ENCODE data around the gene GAB2. TPM values are rescaled to one million over a fixed set of nuclear protein-coding genes. Genes with fewer than 3 reads are reported as not detected.

Gene GAB2
- total and polyA plus RNA-seq, 2 donors (not counting 1 experiment from before 2014, with no cell fraction given): 5.8 to 85.9 TPM

DNA sequence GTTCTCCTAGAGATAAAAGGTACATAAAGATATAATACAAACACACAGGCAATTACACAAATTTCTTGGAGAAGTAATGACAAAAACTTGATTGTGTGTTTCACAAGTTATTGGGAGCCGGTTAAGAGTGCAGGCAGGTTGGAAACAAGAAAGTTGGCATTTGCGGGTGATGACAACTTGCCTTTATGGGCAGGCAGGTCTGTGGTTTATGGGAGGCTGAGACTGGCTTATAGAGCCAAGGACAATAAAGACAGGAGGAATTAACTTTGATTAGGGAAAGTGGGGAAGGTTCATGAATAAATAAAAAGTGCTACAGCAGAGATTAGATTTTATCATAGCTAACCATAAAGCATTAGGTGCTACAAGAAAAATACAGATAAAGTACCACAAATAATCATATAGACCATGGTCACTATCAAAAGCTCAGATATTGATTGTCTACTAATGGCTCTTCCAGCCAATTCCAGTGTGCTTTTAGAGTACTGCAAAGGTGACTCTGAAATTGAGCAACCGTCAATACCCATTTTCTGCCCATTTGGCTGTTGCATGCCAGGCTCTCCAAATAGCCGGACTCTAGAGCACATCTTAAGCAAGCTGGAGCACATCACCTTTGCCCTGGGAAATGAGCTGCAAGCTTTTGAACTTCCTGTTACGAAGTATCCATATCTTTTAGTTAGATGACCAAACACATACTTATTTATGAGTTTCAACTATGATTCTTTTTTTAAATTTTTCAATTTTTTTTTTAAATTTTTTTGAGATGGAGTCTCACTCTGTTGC, 33.9 kb upstream of the GAB2 start:
- H3K79me2 ChIP-seq (ENCODE audit: control insufficient read depth, insufficient read depth, low read length): no peaks in the 10 kb centered on the region
- Mint-ChIP-seq H3K4me1 (peaks cover 37% of the 10 kb centered on the region), H3K27me3 (no peaks in the 10 kb centered on the region), H3K4me3 (no peak overlapping the region), H3K27ac (peak overlapping the region; percentile 46), H3K9me3 (ENCODE audit: insufficient read depth) (no peaks in the 10 kb centered on the region)
- no peak overlapping the region for H2AFZ ChIP-seq (ENCODE audit: insufficient read depth, low read depth, low read length, poor library complexity, severe bottlenecking)
- POLR2A ChIA-PET: no interaction called here
- no peak for ATAC-seq (ENCODE audit: low read depth)
- no peak overlapping the region for H3K9ac ChIP-seq (ENCODE audit: low read length)
- TF ChIP-seq, protein P1, sequence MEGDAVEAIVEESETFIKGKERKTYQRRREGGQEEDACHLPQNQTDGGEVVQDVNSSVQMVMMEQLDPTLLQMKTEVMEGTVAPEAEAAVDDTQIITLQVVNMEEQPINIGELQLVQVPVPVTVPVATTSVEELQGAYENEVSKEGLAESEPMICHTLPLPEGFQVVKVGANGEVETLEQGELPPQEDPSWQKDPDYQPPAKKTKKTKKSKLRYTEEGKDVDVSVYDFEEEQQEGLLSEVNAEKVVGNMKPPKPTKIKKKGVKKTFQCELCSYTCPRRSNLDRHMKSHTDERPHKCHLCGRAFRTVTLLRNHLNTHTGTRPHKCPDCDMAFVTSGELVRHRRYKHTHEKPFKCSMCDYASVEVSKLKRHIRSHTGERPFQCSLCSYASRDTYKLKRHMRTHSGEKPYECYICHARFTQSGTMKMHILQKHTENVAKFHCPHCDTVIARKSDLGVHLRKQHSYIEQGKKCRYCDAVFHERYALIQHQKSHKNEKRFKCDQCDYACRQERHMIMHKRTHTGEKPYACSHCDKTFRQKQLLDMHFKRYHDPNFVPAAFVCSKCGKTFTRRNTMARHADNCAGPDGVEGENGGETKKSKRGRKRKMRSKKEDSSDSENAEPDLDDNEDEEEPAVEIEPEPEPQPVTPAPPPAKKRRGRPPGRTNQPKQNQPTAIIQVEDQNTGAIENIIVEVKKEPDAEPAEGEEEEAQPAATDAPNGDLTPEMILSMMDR (IDR thresholded peaks at IDR 0.05): no peak
- TF ChIP-seq EZH2 (IDR thresholded peaks at IDR 0.05; ENCODE audit: borderline replicate concordance, insufficient read depth, low read depth, low read length, poor library complexity, severe bottlenecking): no peak
- CTCF ChIA-PET: interaction anchor here (0.9 to 1.3 kb wide), 3 partner anchors 16 to 85 kb away, joined by 3 to 5 read pairs (median 3); no protein-coding TSS in a partner anchor
- WGBS (ENCODE audit: insufficient coverage): 94% methylated on average over 4 of the region's 5 CpGs
- intact Hi-C loops (cut with micrococcal nuclease): no loop called here
- no peaks in the 10 kb centered on the region for H4K20me1 ChIP-seq (ENCODE audit: control insufficient read depth, insufficient read depth, low read length, poor library complexity, severe bottlenecking)
- no peak for DNase-seq
- no peak overlapping the region for H3K27ac ChIP-seq (ENCODE audit: low read length in 2 of 2)
- H3K36me3 ChIP-seq (replicated peaks in 1 of 2; ENCODE audit: control extremely low read depth in 1 of 2, control insufficient read depth in 1 of 2, extremely low read depth in 1 of 2, insufficient read depth in 2 of 2, low read length in 1 of 2): no peaks in the 10 kb centered on the region
- peaks cover 22 to 28% of the 10 kb centered on the region in 2 donors for H3K4me1 ChIP-seq (ENCODE audit: control insufficient read depth in 2 of 2, insufficient read depth in 2 of 2, low read length in 2 of 2)
- no peak overlapping the region for H3K4me3 ChIP-seq (ENCODE audit: control extremely low read depth in 1 of 5, extremely low read depth in 1 of 5, insufficient read depth in 1 of 5, low read depth in 2 of 5, low read length in 4 of 5)
- no peaks in the 10 kb centered on the region for H3K9me3 ChIP-seq (ENCODE audit: control extremely low read depth in 1 of 3, control insufficient read depth in 2 of 3, insufficient read depth in 1 of 3, low read length in 2 of 3)
- peak overlapping the region; percentile 47 for H3K4me2 ChIP-seq (replicated peaks; ENCODE audit: low read depth, low read length, poor library complexity, severe bottlenecking)
- H3K27me3 ChIP-seq (replicated peaks in 1 of 4; ENCODE audit: control extremely low read depth in 1 of 4, control insufficient read depth in 3 of 4, insufficient read depth in 4 of 4, low read length in 3 of 4): no peaks in the 10 kb centered on the region

DNA sequence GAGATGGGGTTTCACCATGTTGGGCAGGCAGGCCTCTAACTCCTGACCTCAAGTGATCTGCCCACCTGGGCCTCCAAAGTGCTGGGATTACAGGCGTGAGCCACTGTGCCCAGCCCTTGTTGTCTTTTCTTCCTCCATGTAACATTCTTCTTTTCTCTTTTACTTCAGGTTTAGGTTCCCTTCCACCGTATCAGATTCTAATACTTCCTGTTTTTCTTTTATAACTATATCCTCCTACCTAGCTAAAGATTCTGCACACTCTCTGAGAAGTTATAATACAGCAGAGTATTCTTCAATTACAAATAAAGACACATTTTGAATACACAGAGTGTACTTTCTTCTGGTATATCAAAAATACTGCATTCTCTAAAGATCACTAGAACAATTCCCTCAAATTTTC, 33.2 kb upstream of the GAB2 start:
- no peak overlapping the region for H3K4me3 ChIP-seq (ENCODE audit: control extremely low read depth in 1 of 5, extremely low read depth in 1 of 5, insufficient read depth in 1 of 5, low read depth in 2 of 5, low read length in 4 of 5)

More for the DNA sequence above, 33.2 kb upstream of the GAB2 start:
- CTCF ChIA-PET: interaction anchor here (0.9 to 1.3 kb wide), 2 partner anchors 15 to 86 kb away, joined by 3 to 5 read pairs; no protein-coding TSS in a partner anchor
- H3K27ac ChIP-seq (ENCODE audit: low read length in 2 of 2): peak overlapping the region in 1 of 2 donors; percentile 61
- ATAC-seq (ENCODE audit: low read depth): peak; percentile 31
- no peaks in the 10 kb centered on the region for H3K27me3 Mint-ChIP-seq
- POLR2A ChIA-PET: no interaction called here
- H3K27ac Mint-ChIP-seq: peak overlapping the region; percentile 46
- no peak overlapping the region for H3K4me3 Mint-ChIP-seq
- peak overlapping the region; percentile 53 for H2AFZ ChIP-seq (ENCODE audit: insufficient read depth, low read depth, low read length, poor library complexity, severe bottlenecking)
- DNase-seq: peak; percentile 23
- H3K79me2 ChIP-seq (ENCODE audit: control insufficient read depth, insufficient read depth, low read length): no peaks in the 10 kb centered on the region
- no peaks in the 10 kb centered on the region for H3K9me3 ChIP-seq (ENCODE audit: control extremely low read depth in 1 of 3, control insufficient read depth in 2 of 3, insufficient read depth in 1 of 3, low read length in 2 of 3)
- peak overlapping the region; percentile 47 for H3K4me2 ChIP-seq (replicated peaks; ENCODE audit: low read depth, low read length, poor library complexity, severe bottlenecking)
- peaks cover 22 to 28% of the 10 kb centered on the region in 2 donors for H3K4me1 ChIP-seq (ENCODE audit: control insufficient read depth in 2 of 2, insufficient read depth in 2 of 2, low read length in 2 of 2)
- H3K4me1 Mint-ChIP-seq: peaks cover 37% of the 10 kb centered on the region
- no peaks in the 10 kb centered on the region for H3K27me3 ChIP-seq (replicated peaks in 1 of 4; ENCODE audit: control extremely low read depth in 1 of 4, control insufficient read depth in 3 of 4, insufficient read depth in 4 of 4, low read length in 3 of 4)
- H3K9ac ChIP-seq (ENCODE audit: low read length): no peak overlapping the region
- no peaks in the 10 kb centered on the region for H3K9me3 Mint-ChIP-seq (ENCODE audit: insufficient read depth)
- no peaks in the 10 kb centered on the region for H3K36me3 ChIP-seq (replicated peaks in 1 of 2; ENCODE audit: control extremely low read depth in 1 of 2, control insufficient read depth in 1 of 2, extremely low read depth in 1 of 2, insufficient read depth in 2 of 2, low read length in 1 of 2)
- intact Hi-C loops (cut with micrococcal nuclease): no loop called here
- H4K20me1 ChIP-seq (ENCODE audit: control insufficient read depth, insufficient read depth, low read length, poor library complexity, severe bottlenecking): no peaks in the 10 kb centered on the region
- no CpG with 5 or more reads among the region's 2 CpGs for WGBS (ENCODE audit: insufficient coverage)
- TF ChIP-seq, protein P1 (IDR thresholded peaks at IDR 0.05): no peak
- TF ChIP-seq EZH2 (IDR thresholded peaks at IDR 0.05; ENCODE audit: borderline replicate concordance, insufficient read depth, low read depth, low read length, poor library complexity, severe bottlenecking): no peak
